Measurements from ENCODE around the gene UBE2E2.

Gene UBE2E2

GRCh38 chr3:23537101-23537551 lies 334.0 kb downstream of the UBE2E2 start:
- DNase-seq (ENCODE audit: low spot score) = no peak

GRCh38 chr3:23539185-23539584 lies 336.1 kb downstream of the UBE2E2 start:
- no peak for DNase-seq (ENCODE audit: low spot score)

- no peak for DNase-seq (ENCODE audit: low spot score)
Measured at GRCh38 chr3:23540600-23540999, 337.5 kb downstream of the UBE2E2 start.

- DNase-seq (ENCODE audit: low spot score) = no peak
Measured at GRCh38 chr3:23542079-23542478, 339.0 kb downstream of the UBE2E2 start.

- DNase-seq (ENCODE audit: low spot score) = no peak
Measured at GRCh38 chr3:23546181-23546580, 343.1 kb downstream of the UBE2E2 start.

GRCh38 chr3:23547905-23548650 lies 345.0 kb downstream of the UBE2E2 start:
- DNase-seq (ENCODE audit: low spot score) = no peak

GRCh38 chr3:23548706-23549105 lies 345.6 kb downstream of the UBE2E2 start:
- no peak for DNase-seq (ENCODE audit: low spot score)

GRCh38 chr3:23549148-23549910 lies 346.2 kb downstream of the UBE2E2 start:
- no peak for DNase-seq (ENCODE audit: low spot score)

DNA sequence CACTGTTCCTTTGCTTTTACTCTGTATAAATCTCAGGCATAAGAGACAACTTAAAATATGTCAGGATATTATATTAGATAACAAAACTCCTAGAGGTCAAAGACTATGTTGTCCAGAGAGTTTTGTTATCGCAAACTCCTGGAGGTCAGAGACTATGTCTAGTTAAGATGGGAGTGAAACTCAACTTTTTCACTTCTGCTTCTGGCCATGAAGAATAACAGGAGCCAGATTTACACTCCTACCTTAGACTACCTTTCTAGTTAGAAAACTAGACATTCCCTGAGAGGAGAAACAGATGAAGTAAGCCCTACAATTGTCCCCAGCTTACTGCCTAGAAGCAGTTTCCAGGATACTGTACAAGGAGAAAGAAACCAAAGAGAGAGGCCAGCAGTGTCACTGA lies 347.3 kb downstream of the UBE2E2 start:
- DNase-seq (ENCODE audit: low spot score) = no peak

DNA sequence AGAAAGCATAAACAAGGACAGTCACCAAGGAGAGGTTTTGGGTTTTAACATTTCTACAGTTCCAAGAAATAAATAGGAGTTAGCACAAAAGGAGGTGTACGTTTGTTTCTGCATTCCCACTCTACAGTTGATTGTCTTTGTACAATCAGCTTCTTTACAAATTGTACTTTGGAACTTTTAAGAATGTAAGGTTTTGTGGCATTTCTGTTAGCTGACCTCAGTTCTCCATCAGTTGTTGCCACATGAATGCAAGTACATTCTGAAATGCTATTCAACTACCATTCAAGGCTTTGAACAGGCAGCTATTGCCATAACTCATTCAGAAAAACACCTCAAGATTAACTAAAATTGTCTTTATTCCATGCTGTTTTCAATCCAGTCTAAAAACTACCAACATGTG lies 349.4 kb downstream of the UBE2E2 start:
- DNase-seq (ENCODE audit: low spot score) = no peak

GRCh38 chr3:23553353-23553752 lies 350.2 kb downstream of the UBE2E2 start:
- no peak for DNase-seq (ENCODE audit: low spot score)

- no peak for DNase-seq (ENCODE audit: low spot score)
Measured at GRCh38 chr3:23565041-23565775, 362.1 kb downstream of the UBE2E2 start.

GRCh38 chr3:23566499-23566898 lies 363.4 kb downstream of the UBE2E2 start:
- DNase-seq (ENCODE audit: low spot score) = no peak

DNA sequence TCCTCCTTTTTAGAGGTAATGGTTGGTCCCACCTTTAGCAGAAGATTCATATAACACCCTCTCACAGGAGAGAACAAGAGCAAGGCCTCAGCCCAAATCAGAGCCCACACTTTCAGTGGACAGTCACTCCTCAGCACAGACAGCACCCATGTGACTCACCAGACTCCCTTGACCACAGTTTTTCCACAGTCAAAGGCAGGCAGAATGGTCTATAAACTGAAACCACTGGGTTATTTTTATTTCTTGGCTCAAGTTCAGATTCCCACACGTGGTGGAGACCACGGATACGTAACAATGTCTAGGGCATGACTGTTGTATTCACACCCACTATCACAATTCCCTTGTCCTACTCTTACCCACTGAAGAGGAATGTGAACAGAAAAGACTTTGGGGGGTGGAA lies 364.8 kb downstream of the UBE2E2 start:
- DNase-seq (ENCODE audit: low spot score) = no peak

DNA sequence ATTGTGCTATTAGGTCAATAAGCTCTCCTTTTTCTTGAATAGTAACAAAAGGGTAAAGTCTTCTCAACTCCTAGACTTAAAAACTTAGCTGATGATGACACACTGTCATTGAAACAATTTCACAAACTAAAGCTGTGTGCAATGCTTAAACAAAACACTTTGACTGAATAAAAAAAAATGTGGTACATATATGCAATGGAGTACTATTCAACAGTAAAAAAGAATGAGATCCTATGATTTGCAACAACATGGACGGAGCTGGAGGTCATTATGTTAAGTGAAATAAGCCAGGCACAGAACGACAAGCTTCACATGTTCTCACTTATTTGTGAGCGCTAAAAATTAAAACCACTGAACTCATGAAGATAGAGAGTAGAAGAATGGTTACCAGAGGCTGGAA lies 370.7 kb downstream of the UBE2E2 start:
- no peak for DNase-seq (ENCODE audit: low spot score)

- DNase-seq (ENCODE audit: low spot score) = no peak
Measured at GRCh38 chr3:23574822-23575315, 371.7 kb downstream of the UBE2E2 start.

DNA sequence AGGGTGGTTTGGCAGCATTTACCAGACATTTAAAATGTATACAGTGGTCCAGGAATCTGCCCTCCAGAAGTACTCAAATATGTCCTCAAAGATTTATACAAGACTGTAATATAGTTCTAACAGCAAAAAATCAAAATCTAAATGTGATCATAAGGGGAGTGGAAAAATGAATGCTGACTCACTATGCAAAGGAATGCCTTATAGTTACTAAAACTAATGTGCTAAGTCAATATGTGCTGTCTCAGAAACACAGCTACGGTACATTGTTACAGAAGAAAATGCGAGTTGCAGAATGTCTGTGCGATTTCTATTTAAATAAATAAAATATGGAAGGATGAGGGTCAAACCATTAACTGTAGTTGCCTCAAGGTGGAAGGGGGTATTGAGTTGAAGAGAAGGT lies 372.6 kb downstream of the UBE2E2 start:
- no peak for DNase-seq (ENCODE audit: low spot score)

- no peak for DNase-seq (ENCODE audit: low spot score)
Measured at GRCh38 chr3:23576379-23576959, 373.3 kb downstream of the UBE2E2 start.

GRCh38 chr3:23580096-23580713 lies 377.1 kb downstream of the UBE2E2 start:
- no peak for DNase-seq (ENCODE audit: low spot score)

DNA sequence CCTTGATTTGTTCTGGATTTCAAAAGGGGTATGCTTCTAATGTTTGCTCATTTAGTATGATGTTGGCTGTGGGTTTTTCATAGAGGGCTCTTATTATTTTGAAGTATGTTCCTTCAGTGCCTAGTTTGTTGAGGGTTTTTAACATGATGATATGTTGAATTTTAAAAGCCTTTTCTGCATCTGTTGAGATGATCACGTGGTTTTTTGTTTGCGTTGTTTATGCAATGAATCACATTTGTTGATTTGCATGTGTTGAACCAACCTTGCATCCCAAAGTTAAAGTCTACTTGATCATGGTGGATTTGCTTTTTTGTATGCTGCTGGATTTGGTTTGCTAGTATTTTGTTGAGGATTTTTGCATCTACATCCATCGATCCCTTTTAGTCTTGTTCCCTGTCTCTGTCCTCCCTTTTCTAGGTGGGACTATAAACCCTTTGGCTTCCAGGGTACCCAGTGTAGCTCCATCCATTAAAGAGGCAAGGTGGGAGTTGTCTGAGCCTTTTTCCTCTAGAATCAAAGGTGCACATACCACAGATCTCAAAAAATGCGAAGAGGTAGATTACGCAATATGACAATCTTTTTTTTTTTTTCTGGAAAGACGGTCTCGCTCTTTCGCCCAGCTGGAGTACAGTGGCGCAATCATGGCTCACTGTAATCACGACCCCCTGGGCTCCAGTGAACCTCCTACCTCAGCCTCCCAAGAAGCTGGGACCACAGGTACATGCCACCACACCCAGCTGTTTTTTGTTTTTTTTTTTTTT lies 381.0 kb downstream of the UBE2E2 start:
- DNase-seq (ENCODE audit: low spot score) = no peak

GRCh38 chr3:23587513-23587912 lies 384.4 kb downstream of the UBE2E2 start:
- no peak for DNase-seq (ENCODE audit: low spot score)

Data from CD4-positive, alpha-beta T cell treated with Interleukin-2 at 100 ng/mL for 4 hours (primary cell).